Endothelial cell of umbilical vein (primary cell): ENCODE results near the gene KANSL1. TPM values are rescaled to one million over a fixed set of nuclear protein-coding genes. Genes with fewer than 3 reads are reported as not detected.
"Not testable (repeated sequence)": the region's sequence is repeated elsewhere in the genome, so short reads cannot be mapped to it uniquely, and the experiment has no call there.

Experiments used
- BruUV-seq: library from RNA; stranded (reverse); fragments of 400-500 nt; replicated peaks from 2 replicates; lab custom pipeline; 2021; lab: Mats Ljungman, UMichigan
- CTCF ChIA-PET: fragments of 300-600, 350-600 bp; sonication (Branson Sonifier 250); formaldehyde crosslinking; loops from one replicate; lab custom pipeline; 2021; ENCODE audit warnings: antibody characterized with exemption, inconsistent platforms; lab: Charles Lee
- POLR2A ChIA-PET: fragments of 300-600, 350-600 bp; sonication (Branson Sonifier 250); formaldehyde crosslinking; loops from one replicate; lab custom pipeline; 2021; ENCODE audit warnings: antibody characterized with exemption, inconsistent platforms; lab: Charles Lee
- DNase-seq: peaks from one replicate; pipeline ENCODE4 v3.0.0-alpha.2; 2011; ENCODE audit warnings: low read depth, low spot score
- FAIRE-seq: peaks from 2 replicates; lab custom pipeline; 2011; peaks lifted over from hg19 to GRCh38; lab: Jason Lieb, UNC
- H2AFZ ChIP-seq: 2 replicates; pipeline ENCODE4 v1.6.0; 2012; ENCODE audit warnings: low read depth, low read length, control low read depth, inconsistent platforms
- H3K27ac ChIP-seq: 2 replicates; pipeline ENCODE4 v1.5.1; 2011; ENCODE audit warnings: low read depth, mild to moderate bottlenecking, control low read depth, low read length, moderate library complexity; ENCODE audit not compliant: insufficient read depth
- H3K27me3 ChIP-seq, 2 experiments: 2 replicates each; pipeline versions ENCODE4 v1.6.0 to v1.6.1; 2011; ENCODE audit warnings: low read length in 2 of 2, mixed read lengths in 1 of 2; ENCODE audit not compliant: control insufficient read depth in 2 of 2, insufficient read depth in 2 of 2
- H3K36me3 ChIP-seq, 2 experiments: 2 replicates in 1 of 2; 3 replicates in 1 of 2; pipeline ENCODE4 v1.5.1; 2011; ENCODE audit warnings: low read length in 2 of 2, mild to moderate bottlenecking in 1 of 2, moderate library complexity in 1 of 2; ENCODE audit not compliant: control insufficient read depth in 2 of 2, insufficient read depth in 2 of 2; ENCODE audit errors: extremely low read depth in 1 of 2
- H3K4me1 ChIP-seq: 3 replicates; pipeline ENCODE4 v1.5.1; 2011; ENCODE audit warnings: mild to moderate bottlenecking, low read length; ENCODE audit not compliant: control insufficient read depth, insufficient read depth; ENCODE audit errors: extremely low read depth
- H3K4me2 ChIP-seq: 2 replicates; pipeline ENCODE4 v1.6.1; 2011; ENCODE audit warnings: low read length, control low read depth, mixed read lengths; ENCODE audit not compliant: insufficient read depth
- H3K4me3 ChIP-seq, 3 experiments: fragments of 200-600 bp in 1 of 3; sonication (generic), shearing (Covaris generic) in 1 of 3; replicated peaks in 1 of 3; 2 replicates each; pipeline ENCODE4 v1.5.1; 2011 to 2016; ENCODE audit warnings: control low read depth in 3 of 3, low read length in 3 of 3, mild to moderate bottlenecking in 2 of 3, inconsistent platforms in 1 of 3, low read depth in 1 of 3, moderate library complexity in 1 of 3; ENCODE audit not compliant: insufficient read depth in 1 of 3
- H3K79me2 ChIP-seq: 2 replicates; pipeline ENCODE4 v1.6.0; 2012; ENCODE audit warnings: low read length, inconsistent platforms; ENCODE audit not compliant: control insufficient read depth, insufficient read depth
- H3K9ac ChIP-seq: replicated peaks from 2 replicates; pipeline ENCODE3; 2011; ENCODE audit warnings: low read length, control low read depth; ENCODE audit not compliant: insufficient read depth; ENCODE audit errors: extremely low read depth
- H3K9me1 ChIP-seq: replicated peaks from 3 replicates; pipeline ENCODE4 v1.6.0; 2011; ENCODE audit warnings: mild to moderate bottlenecking, low read length; ENCODE audit not compliant: control insufficient read depth, insufficient read depth; ENCODE audit errors: extremely low read depth
- H3K9me3 ChIP-seq: replicated peaks from 2 replicates; pipeline ENCODE4 v1.5.1; 2012; ENCODE audit warnings: low read length, inconsistent platforms; ENCODE audit not compliant: control insufficient read depth, insufficient read depth
- H4K20me1 ChIP-seq: replicated peaks from 2 replicates; pipeline ENCODE3; 2011; ENCODE audit warnings: mild to moderate bottlenecking, low read length; ENCODE audit not compliant: control insufficient read depth, insufficient read depth; ENCODE audit errors: extremely low read depth
- CTCF ChIP-seq, 2 donors: IDR thresholded peaks; 1 replicate in 1 of 2; 2 replicates in 1 of 2; pipeline ENCODE4 v1.5.1; 2011; ENCODE audit warnings: low read length in 2 of 2, mild to moderate bottlenecking in 2 of 2, moderate library complexity in 2 of 2, control low read depth in 1 of 2, inconsistent platforms in 1 of 2, low read depth in 1 of 2; ENCODE audit not compliant: insufficient read depth in 1 of 2; ENCODE audit errors: extremely low read depth in 1 of 2
- EZH2 ChIP-seq: IDR thresholded peaks from 2 replicates; pipeline ENCODE4 v1.6.1; 2012; ENCODE audit warnings: borderline replicate concordance, low read depth, mild to moderate bottlenecking, moderate library complexity, low read length, inconsistent platforms; ENCODE audit not compliant: severe bottlenecking
- FOS ChIP-seq: IDR thresholded peaks from 2 replicates; pipeline ENCODE4 v1.6.1; 2011; ENCODE audit warnings: mild to moderate bottlenecking, low read length, moderate library complexity, borderline replicate concordance; ENCODE audit not compliant: insufficient read depth
- GATA2 ChIP-seq: IDR thresholded peaks from 2 replicates; pipeline ENCODE4 v1.7.0; 2011; ENCODE audit warnings: low read depth, mild to moderate bottlenecking, moderate library complexity, mixed read lengths, low read length; ENCODE audit not compliant: insufficient read length, insufficient read depth
- JUN ChIP-seq: IDR thresholded peaks from 2 replicates; pipeline ENCODE4 v1.6.1; 2011; ENCODE audit warnings: borderline replicate concordance, low read depth; ENCODE audit not compliant: insufficient read length, insufficient read depth
- MAX ChIP-seq: IDR thresholded peaks from 2 replicates; pipeline ENCODE4 v1.6.1; 2011; ENCODE audit not compliant: insufficient read depth, insufficient read length
- MYC ChIP-seq: IDR thresholded peaks from one replicate; pipeline ENCODE4 v1.6.1; 2011; ENCODE audit warnings: mild to moderate bottlenecking, low read depth, low read length
- POLR2A ChIP-seq: IDR thresholded peaks from 2 replicates; pipeline ENCODE4 v1.6.1; 2012; ENCODE audit warnings: low read depth, mild to moderate bottlenecking, control low read depth, low read length
- POLR2AphosphoS5 ChIP-seq: IDR thresholded peaks from 2 replicates; pipeline ENCODE4 v1.6.1; 2012; ENCODE audit warnings: low read depth, mild to moderate bottlenecking, control low read depth, low read length, moderate library complexity; ENCODE audit not compliant: insufficient read depth
- dilution Hi-C: fragments of 300-500 bp; cut with MboI; formaldehyde crosslinking; loops from one replicate; pipeline ENCODE4 v1.15.0; 2019; ENCODE audit warnings: low sequenced_read_pairs; ENCODE audit not compliant: extremely low pct_ligation_motif_present
- intact Hi-C: fragments of 100-400 bp; cut with micrococcal nuclease; formaldehyde crosslinking; loops from one replicate; pipeline ENCODE4 v1.10.0; 2022
- polyA plus RNA-seq, 4 experiments: library from polyadenylated mRNA; depleted of rRNA in 3 of 4; stranded (reverse) in 3 of 4; unstranded in 1 of 4; fragments of >200 nt; gene quantifications; 2 replicates each; pipeline versions ENCODE4 v1.2.1 to v1.2.3, GENCODE V29; 2011 to 2012; ENCODE audit warnings: missing spikeins in 1 of 4
- total RNA-seq: library from RNA; stranded (reverse); gene quantifications from 2 replicates; pipeline ENCODE4 v1.2.3, GENCODE V29; 2021

KANSL1 gene
- total and polyA plus RNA-seq, 2 donors (not counting 3 experiments of a cell fraction or from before 2014, with no cell fraction given) = 29.1 to 74.0 TPM

GRCh38 chr17:46101785-46102617, 91.2 kb downstream of the KANSL1 start:
- Histone ChIP-seq H3K9ac (peak overlapping the region; percentile 46), H3K27ac (peak overlapping the region; percentile 72), H3K4me1 (peaks cover 29% of the 10 kb centered on the region), H4K20me1 (peaks cover 26% of the 10 kb centered on the region), H3K4me2 (peak overlapping the region; percentile 52), H3K79me2 (peaks cover 87% of the 10 kb centered on the region)
- dilution Hi-C loops, H3K9me3 ChIP-seq, intact Hi-C loops, H2AFZ ChIP-seq, H3K27me3 ChIP-seq, H3K9me1 ChIP-seq, BruUV-seq, POLR2A ChIA-PET, H3K36me3 ChIP-seq, H3K4me3 ChIP-seq: not testable (repeated sequence)
- CTCF ChIA-PET = interaction anchor here (1.2 to 5.8 kb wide), 5 partner anchors 9 to 91 kb away, joined by 3 to 28 read pairs (median 5); partner anchors contain the start of gene KANSL1
- peak; percentile 22 for DNase-seq
- peak; percentile 40 for FAIRE-seq

GRCh38 chr17:46100590-46100989, 92.6 kb downstream of the KANSL1 start:
- peaks cover 25% of the 10 kb centered on the region for H3K4me1 ChIP-seq
- dilution Hi-C loops = no loop called here
- H3K9me3 ChIP-seq = no peaks in the 10 kb centered on the region
- H3K9ac ChIP-seq = peak overlapping the region; percentile 46
- H3K4me2 ChIP-seq = peak overlapping the region; percentile 87
- DNase-seq (no peak), FAIRE-seq (no peak)
- H3K27me3 ChIP-seq = no peaks in the 10 kb centered on the region
- no peak overlapping the region for H3K4me3 ChIP-seq
- intact Hi-C loops = no loop called here
- CTCF ChIA-PET = interaction anchor here (0.9 to 5.8 kb wide), 7 partner anchors 9 to 186 kb away, joined by 3 to 28 read pairs (median 4); partner anchors contain the start of gene KANSL1
- POLR2A ChIA-PET = no interaction called here
- H4K20me1 ChIP-seq = peaks cover 26% of the 10 kb centered on the region
- H2AFZ ChIP-seq = no peak overlapping the region
- H3K79me2 ChIP-seq = peaks cover 82% of the 10 kb centered on the region
- H3K27ac ChIP-seq = peak overlapping the region; percentile 72
- H3K9me1 ChIP-seq = peaks cover 4% of the 10 kb centered on the region
- peaks cover 0 to 2% of the 10 kb centered on the region in 2 experiments for H3K36me3 ChIP-seq
- BruUV-seq = TSS peak; percentile 17
- TF ChIP-seq MAX = no peak
- TF ChIP-seq FOS = no peak
- TF ChIP-seq EZH2 = no peak
- no peak for TF ChIP-seq JUN
- TF ChIP-seq MYC = no peak
- TF ChIP-seq CTCF (IDR thresholded peaks at IDR 0.05; ENCODE audit: extremely low read depth in 1 of 2, insufficient read depth in 1 of 2, low read depth in 1 of 2, low read length in 2 of 2) = no peak
- no peak for TF ChIP-seq POLR2A
- no peak for TF ChIP-seq GATA2
- TF ChIP-seq POLR2AphosphoS5 = no peak
